ENCODE results near the gene ARL15. TPM values are rescaled to one million over a fixed set of nuclear protein-coding genes. Genes with fewer than 3 reads are reported as not detected.

Gene ARL15
- total and polyA plus RNA-seq, 2 of the 8 experiments (the other 6 are each of a cell fraction or from before 2014, with no cell fraction given), result 9.9 to 21.2 TPM

DNA sequence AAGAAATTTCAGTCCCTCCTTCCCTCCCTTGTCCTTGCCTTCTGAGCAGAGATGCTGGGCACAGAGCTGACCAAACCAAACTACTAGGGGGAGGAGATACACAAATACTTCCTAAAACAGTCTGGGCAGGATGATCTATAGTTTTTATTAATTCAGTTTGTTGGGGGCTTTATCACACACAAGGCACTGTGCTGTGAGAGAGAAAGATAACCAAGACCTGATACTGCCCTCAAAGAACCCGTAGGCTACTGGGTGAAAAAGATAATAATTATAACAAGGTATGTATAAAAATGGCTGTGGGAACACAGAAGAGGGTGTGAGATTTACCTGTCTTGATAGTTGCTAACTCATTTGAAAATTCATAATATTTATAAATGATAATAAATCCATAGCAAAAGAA, 395.3 kb downstream of the ARL15 start (continued):
- TF ChIP-seq SIN3A (conservative IDR thresholded peaks at IDR 0.05 in 1 of 2, IDR thresholded peaks at IDR 0.05 in 1 of 2; ENCODE audit: low read depth in 1 of 2, low read length in 2 of 2), result no peak
- no peak for TF ChIP-seq RBBP5 (IDR thresholded peaks at IDR 0.05; ENCODE audit: borderline replicate concordance, low read depth, low read length)
- no peak for TF ChIP-seq HDAC6 (IDR thresholded peaks at IDR 0.05; ENCODE audit: low read depth, low read length)

Data from H1 (cell line).